Subcutaneous adipose tissue (tissue), 4 donors: ENCODE data around the gene PNN. TPM values are rescaled to one million over a fixed set of nuclear protein-coding genes. Genes with fewer than 3 reads are reported as not detected.

Source experiments
- total RNA-seq, 4 donors: library from RNA; depleted of rRNA; stranded (reverse); fragments of >200 nt; gene quantifications; one replicate each; pipeline ENCODE4 v1.1.0, GENCODE V29; 2016

Gene PNN
- total RNA-seq, 4 donors from 2014 or later, result 24.7 to 39.2 (median 29.0) TPM

Other genes with a start within 250 kb of the PNN start
- gene SEC23A, start 72.0 kb upstream of the PNN start, total RNA-seq, result 100 to 1,000 TPM in 1 of 4 donors, 10 to 100 TPM in 3; 90.8 to 154 (median 97.7) TPM
- 10 to 100 TPM; 13.9 to 20.3 (median 15.7) TPM for gene GEMIN2, start 60.9 kb upstream of the PNN start, total RNA-seq
- gene TRAPPC6B, start 4.9 kb upstream of the PNN start, total RNA-seq, result 10 to 100 TPM; 20.2 to 29.9 (median 25.9) TPM
- gene MIA2, start 58.7 kb downstream of the PNN start, total RNA-seq, result 10 to 100 TPM; 17.6 to 23.3 (median 19.0) TPM